CD4-positive, alpha-beta T cell treated with Interferon gamma for 1 hour (primary cell): ENCODE results near the gene ATP5PB.

ENCODE experiments used
- DNase-seq: peaks from one replicate; pipeline ENCODE4 v3.0.0-alpha.2; 2020

ATP5PB gene

GRCh38 chr1:111511370-111511769 is 62.1 kb downstream of the ATP5PB start:
- DNase-seq, result no peak
